ENCODE results near the gene DLX3.
A peak's percentile ranks its signal among the peaks of the same experiment; 100 is the strongest.

Gene DLX3

GRCh38 chr17:49957350-49957749 is 37.7 kb downstream of the DLX3 start:
- DNase-seq (ENCODE audit: low read depth), result no peak

- no peak for DNase-seq (ENCODE audit: low read depth)
Observed at GRCh38 chr17:49956780-49957179, 38.2 kb downstream of the DLX3 start.

- DNase-seq (ENCODE audit: low read depth), result no peak
Observed at GRCh38 chr17:49955157-49955556, 39.9 kb downstream of the DLX3 start.

- no peak for DNase-seq (ENCODE audit: low read depth)
Observed at GRCh38 chr17:49952912-49953497, 42.0 kb downstream of the DLX3 start.

GRCh38 chr17:49952209-49952911 is 42.7 kb downstream of the DLX3 start:
- DNase-seq (ENCODE audit: low read depth), result peak; percentile 63

- no peak for DNase-seq (ENCODE audit: low read depth)
Observed at GRCh38 chr17:49951362-49952082, 43.5 kb downstream of the DLX3 start.

GRCh38 chr17:49949634-49950033 is 45.4 kb downstream of the DLX3 start:
- no peak for DNase-seq (ENCODE audit: low read depth)

GRCh38 chr17:49946964-49947584 is 48.0 kb downstream of the DLX3 start:
- no peak for DNase-seq (ENCODE audit: low read depth)

GRCh38 chr17:49946208-49946607 is 48.8 kb downstream of the DLX3 start:
- no peak for DNase-seq (ENCODE audit: low read depth)

- DNase-seq (ENCODE audit: low read depth), result no peak
Observed at GRCh38 chr17:49944273-49944870, 50.7 kb downstream of the DLX3 start.

- DNase-seq (ENCODE audit: low read depth), result no peak
Observed at GRCh38 chr17:49942947-49943346, 52.1 kb downstream of the DLX3 start.

- DNase-seq (ENCODE audit: low read depth), result no peak
Observed at GRCh38 chr17:49941427-49941826, 53.6 kb downstream of the DLX3 start.

Measured in stimulated activated CD8-positive, alpha-beta memory T cell treated with anti-CD3 and anti-CD28 coated beads, Interleukin-15, amount 100 ng/mL, for 24 hours (primary cell).